ENCODE measurements around the gene AWAT2. TPM values are rescaled to one million over a fixed set of nuclear protein-coding genes. Genes with fewer than 3 reads are reported as not detected.

The AWAT2 gene
- polyA plus RNA-seq, 3 donors, result not detected

DNA sequence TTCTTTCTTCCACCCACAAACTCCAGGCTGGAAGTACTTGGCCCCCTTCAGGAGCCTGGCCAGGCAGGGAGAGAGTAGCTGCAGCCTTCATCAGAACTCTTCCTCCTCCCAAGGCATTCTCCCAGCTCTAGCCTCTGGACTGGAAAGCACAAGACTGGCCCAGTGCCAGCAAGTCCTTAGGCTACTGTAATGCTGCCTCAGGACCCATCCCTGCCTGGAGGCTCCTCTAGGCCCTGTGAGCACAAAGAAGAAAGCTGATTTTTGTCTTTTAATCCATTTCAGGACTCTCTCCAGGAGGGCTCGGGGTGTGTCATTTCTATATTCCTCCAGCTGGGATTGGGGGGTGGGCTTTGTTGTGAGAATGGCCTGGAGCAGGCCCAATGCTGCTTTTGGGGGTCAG lies 10.8 kb downstream of the AWAT2 start:
- DNase-seq, result no peak
- Mint-ChIP-seq H3K27me3 (ENCODE audit: low read depth in 3 of 3) (peaks cover 2 to 9% (median 4%) of the 10 kb centered on the region in 3 donors), H3K4me1 (no peaks in the 10 kb centered on the region), H3K36me3 (no peaks in the 10 kb centered on the region), H3K4me3 (no peak overlapping the region), H3K27ac (no peak overlapping the region), H3K9me3 (peaks cover 0 to 2% (median 0%) of the 10 kb centered on the region in 7 donors)
- H4K20me1 ChIP-seq (ENCODE audit: insufficient read depth, low read length), result no peaks in the 10 kb centered on the region
- H3K9ac ChIP-seq (ENCODE audit: insufficient read depth, low read length, poor library complexity, severe bottlenecking), result no peak overlapping the region
- H3K4me1 ChIP-seq (ENCODE audit: control insufficient read depth in 1 of 2, insufficient read depth in 2 of 2, low read length in 2 of 2), result no peaks in the 10 kb centered on the region
- no peak overlapping the region for H3K4me3 ChIP-seq (replicated peaks in 1 of 3; ENCODE audit: low read depth in 2 of 3, low read length in 3 of 3)
- no peaks in the 10 kb centered on the region for H3K36me3 ChIP-seq (replicated peaks in 1 of 2; ENCODE audit: control insufficient read depth in 1 of 2, insufficient read depth in 2 of 2, low read length in 2 of 2)
- no CpG with 5 or more reads among the region's 1 CpG for WGBS (ENCODE audit: insufficient coverage)
- no peaks in the 10 kb centered on the region for H3K9me3 ChIP-seq (replicated peaks in 1 of 2; ENCODE audit: control insufficient read depth in 1 of 2, insufficient read depth in 1 of 2, low read length in 2 of 2)
- no peak overlapping the region for H2AFZ ChIP-seq (ENCODE audit: insufficient read depth, low read depth, low read length, poor library complexity, severe bottlenecking)
- no peak overlapping the region for H3K27ac ChIP-seq (ENCODE audit: low read depth in 1 of 2, low read length in 2 of 2)
- no peak for TF ChIP-seq CTCF (IDR thresholded peaks at IDR 0.05)
- intact Hi-C loops (cut with micrococcal nuclease), result no loop called here
- no peaks in the 10 kb centered on the region for H3K27me3 ChIP-seq (ENCODE audit: control insufficient read depth in 2 of 2, insufficient read depth in 2 of 2, low read length in 2 of 2)
- no peak overlapping the region for H3K4me2 ChIP-seq (replicated peaks; ENCODE audit: extremely low read depth, low read length, poor library complexity, severe bottlenecking)
- H3K79me2 ChIP-seq (ENCODE audit: insufficient read depth, low read length), result no peaks in the 10 kb centered on the region

DNA sequence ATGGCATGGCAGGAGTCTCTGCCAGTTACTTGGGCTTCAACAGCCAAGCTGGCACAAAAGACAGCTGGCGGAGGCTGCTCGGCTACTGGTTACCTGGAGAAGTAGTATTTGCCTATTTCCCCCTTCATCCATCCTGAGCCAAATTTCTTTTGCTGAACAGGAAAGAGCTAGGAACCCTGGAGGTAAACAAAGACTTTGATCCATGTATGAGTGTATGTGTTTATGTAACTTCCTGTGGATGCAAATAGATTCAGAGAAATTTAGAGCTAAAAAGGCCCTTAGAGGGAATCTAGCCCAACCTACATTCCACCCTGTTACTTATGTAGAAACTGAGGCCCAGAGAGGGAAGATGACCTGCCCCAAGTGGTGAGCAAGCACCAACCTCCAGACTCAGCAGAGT lies 11.2 kb downstream of the AWAT2 start:
- Histone ChIP-seq H3K27ac (ENCODE audit: low read depth in 1 of 2, low read length in 2 of 2) (no peak overlapping the region), H4K20me1 (ENCODE audit: insufficient read depth, low read length) (no peaks in the 10 kb centered on the region), H3K4me2 (replicated peaks; ENCODE audit: extremely low read depth, low read length, poor library complexity, severe bottlenecking) (no peak overlapping the region), H3K36me3 (replicated peaks in 1 of 2; ENCODE audit: control insufficient read depth in 1 of 2, insufficient read depth in 2 of 2, low read length in 2 of 2) (no peaks in the 10 kb centered on the region), H3K9ac (ENCODE audit: insufficient read depth, low read length, poor library complexity, severe bottlenecking) (no peak overlapping the region), H3K4me3 (replicated peaks in 1 of 3; ENCODE audit: low read depth in 2 of 3, low read length in 3 of 3) (no peak overlapping the region), H3K4me1 (ENCODE audit: control insufficient read depth in 1 of 2, insufficient read depth in 2 of 2, low read length in 2 of 2) (no peaks in the 10 kb centered on the region), H3K79me2 (ENCODE audit: insufficient read depth, low read length) (no peaks in the 10 kb centered on the region), H2AFZ (ENCODE audit: insufficient read depth, low read depth, low read length, poor library complexity, severe bottlenecking) (no peak overlapping the region), H3K9me3 (replicated peaks in 1 of 2; ENCODE audit: control insufficient read depth in 1 of 2, insufficient read depth in 1 of 2, low read length in 2 of 2) (no peaks in the 10 kb centered on the region), H3K27me3 (ENCODE audit: control insufficient read depth in 2 of 2, insufficient read depth in 2 of 2, low read length in 2 of 2) (no peaks in the 10 kb centered on the region)
- no CpG with 5 or more reads among the region's 2 CpGs for WGBS (ENCODE audit: insufficient coverage)
- no peak for DNase-seq
- no peak overlapping the region for H3K27ac Mint-ChIP-seq
- no peak overlapping the region for H3K4me3 Mint-ChIP-seq
- H3K4me1 Mint-ChIP-seq, result no peaks in the 10 kb centered on the region
- peaks cover 0 to 2% (median 0%) of the 10 kb centered on the region in 7 donors for H3K9me3 Mint-ChIP-seq
- H3K36me3 Mint-ChIP-seq, result no peaks in the 10 kb centered on the region
- intact Hi-C loops (cut with micrococcal nuclease), result no loop called here
- no peak for TF ChIP-seq CTCF (IDR thresholded peaks at IDR 0.05)
- H3K27me3 Mint-ChIP-seq (ENCODE audit: low read depth in 3 of 3), result peaks cover 2 to 9% (median 4%) of the 10 kb centered on the region in 3 donors
